ENCODE data around the gene EPS8L2. TPM values are rescaled to one million over a fixed set of nuclear protein-coding genes. Genes with fewer than 3 reads are reported as not detected.

The EPS8L2 gene
- total and polyA plus RNA-seq, 2 of the 8 experiments (the other 6 are each of a cell fraction or from before 2014, with no cell fraction given), result 38.5 to 57.0 TPM

- Histone ChIP-seq H3K27me3 (replicated peaks in 1 of 4; ENCODE audit: control insufficient read depth in 3 of 4, extremely low read depth in 1 of 4, insufficient read depth in 3 of 4, low read length in 3 of 4) (peaks cover 0 to 2% (median 0%) of the 10 kb centered on the region in 4 experiments; a peak in 2 of 7 replicates), H2BK5ac (ENCODE audit: low read depth, low read length) (no peak overlapping the region), H3K27ac (ENCODE audit: low read depth, low read length) (no peak overlapping the region), H4K20me1 (replicated peaks in 1 of 2; ENCODE audit: control insufficient read depth in 1 of 2, insufficient read depth in 2 of 2, low read length in 2 of 2) (no peaks in the 10 kb centered on the region), H3K9ac (replicated peaks in 1 of 4; ENCODE audit: extremely low read depth in 1 of 4, low read depth in 3 of 4, low read length in 3 of 4) (no peak overlapping the region), H3K18ac (ENCODE audit: extremely low read depth, low read length) (no peak overlapping the region), H4K5ac (ENCODE audit: insufficient read length, low read depth, low read length) (no peak overlapping the region), H3K4me3 (ENCODE audit: extremely low read depth in 1 of 4, insufficient read depth in 2 of 4, low read depth in 3 of 4, low read length in 4 of 4) (no peak overlapping the region), H3K4ac (replicated peaks; ENCODE audit: insufficient read length, low read depth, low read length) (no peak overlapping the region), H2AK5ac (ENCODE audit: low read depth, low read length) (no peak overlapping the region), H4K8ac (ENCODE audit: extremely low read depth, insufficient read depth, low read length) (peak overlapping the region; percentile 60; the same call in 1 of the 2 replicates), H2BK15ac (ENCODE audit: low read length) (no peak overlapping the region), H2BK12ac (ENCODE audit: low read depth, low read length) (no peak overlapping the region), H3K9me3 (ENCODE audit: insufficient read depth in 2 of 2, low read depth in 1 of 2, low read length in 1 of 2) (no peaks in the 10 kb centered on the region), H3K23ac (ENCODE audit: insufficient read length) (no peak overlapping the region), H2BK20ac (ENCODE audit: low read length) (no peak overlapping the region), H3K36me3 (ENCODE audit: control insufficient read depth in 2 of 4, insufficient read depth in 4 of 4, low read length in 3 of 4) (no peaks in the 10 kb centered on the region), H3K4me2 (ENCODE audit: insufficient read depth in 1 of 2, low read depth in 2 of 2, low read length in 2 of 2) (no peak overlapping the region), H2BK120ac (replicated peaks; ENCODE audit: low read depth, low read length) (no peak overlapping the region), H3K79me1 (ENCODE audit: low read depth, low read length) (no peaks in the 10 kb centered on the region), H3K56ac (replicated peaks; ENCODE audit: insufficient read length, low read depth, low read length) (no peak overlapping the region), H3K79me2 (ENCODE audit: control insufficient read depth in 1 of 2, insufficient read depth in 2 of 2, low read length in 2 of 2) (no peaks in the 10 kb centered on the region), H3K14ac (ENCODE audit: insufficient read length) (no peak overlapping the region), H2AFZ (ENCODE audit: low read length) (no peak overlapping the region), H4K91ac (replicated peaks; ENCODE audit: insufficient read length, low read length) (no peak overlapping the region), H3K4me1 (replicated peaks in 1 of 4; ENCODE audit: control insufficient read depth in 3 of 4, insufficient read depth in 4 of 4, low read length in 3 of 4) (peaks cover 0 to 19% (median 12%) of the 10 kb centered on the region in 4 experiments; a peak in 5 of 7 replicates), H3K23me2 (ENCODE audit: low read depth, low read length) (peaks cover 7% of the 10 kb centered on the region; the same call in 1 of the 2 replicates)
- CTCF ChIA-PET (ENCODE audit: partially characterized antibody), result interaction anchor here (0.6 to 15.4 kb wide), 15 partner anchors 8 to 209 kb away, joined by 3 to 395 read pairs (median 4); partner anchors contain the start of genes DEAF1, EPS8L2, TALDO1 and TMEM80
- 95% methylated on average over 15 of the region's 15 CpGs; no CpG with 5 or more reads in 1 of the 2 experiments for WGBS, 2 experiments (ENCODE audit: extremely low coverage in 1 of 2, insufficient coverage in 1 of 2, insufficient read length in 1 of 2, insufficient replicate concordance in 2 of 2, low coverage in 1 of 2, low lambda C conversion rate in 2 of 2, missing lambda C conversion rate in 1 of 2)
- FAIRE-seq, result no peak
- no peak for DNase-seq (ENCODE audit: low read depth in 1 of 2, low spot score in 2 of 2)
- POLR2A ChIA-PET (ENCODE audit: partially characterized antibody), result interaction anchor here (0.9 to 13.2 kb wide), 7 partner anchors 16 to 40 kb away, joined by 3 to 216 read pairs (median 6); partner anchors contain the start of gene TALDO1
- TF ChIP-seq POLR2A (IDR thresholded peaks at IDR 0.05; ENCODE audit: control extremely low read depth in 1 of 2, low read depth in 2 of 2, low read length in 2 of 2), result no peak
- no peak for TF ChIP-seq ATF3 (IDR thresholded peaks at IDR 0.05; ENCODE audit: insufficient read depth, low read depth, low read length)
- TF ChIP-seq POLR2AphosphoS5 (IDR thresholded peaks at IDR 0.05; ENCODE audit: low read depth, low read length), result no peak
- TF ChIP-seq CBX8 (IDR thresholded peaks at IDR 0.05; ENCODE audit: borderline replicate concordance, low read depth, low read length), result no peak
- no peak for TF ChIP-seq TAF7 (optimal IDR thresholded peaks at IDR 0.05; ENCODE audit: borderline replicate concordance, low read depth, low read length)
- TF ChIP-seq BRCA1 (IDR thresholded peaks at IDR 0.05; ENCODE audit: low read depth, low read length), result no peak
- TF ChIP-seq PHF8 (conservative IDR thresholded peaks at IDR 0.05; ENCODE audit: low read depth, low read length), result no peak
- no peak for TF ChIP-seq MAFK (IDR thresholded peaks at IDR 0.05; ENCODE audit: low read depth, low read length)
- no peak for TF ChIP-seq CTBP2 (IDR thresholded peaks at IDR 0.05; ENCODE audit: borderline replicate concordance, insufficient read depth, insufficient read length, low read length)
Measured at GRCh38 chr11:728901-729491, 23.0 kb downstream of the EPS8L2 start.

Data from H1 (cell line).